GM12872 (cell line): ENCODE results near the gene FOXO3.

Experiments used
- CTCF ChIP-seq: IDR thresholded peaks from 3 replicates; pipeline ENCODE4 v1.5.1; 2011; ENCODE audit warnings: low read depth, mild to moderate bottlenecking, low read length, moderate library complexity; ENCODE audit not compliant: insufficient read depth

The FOXO3 gene

DNA sequence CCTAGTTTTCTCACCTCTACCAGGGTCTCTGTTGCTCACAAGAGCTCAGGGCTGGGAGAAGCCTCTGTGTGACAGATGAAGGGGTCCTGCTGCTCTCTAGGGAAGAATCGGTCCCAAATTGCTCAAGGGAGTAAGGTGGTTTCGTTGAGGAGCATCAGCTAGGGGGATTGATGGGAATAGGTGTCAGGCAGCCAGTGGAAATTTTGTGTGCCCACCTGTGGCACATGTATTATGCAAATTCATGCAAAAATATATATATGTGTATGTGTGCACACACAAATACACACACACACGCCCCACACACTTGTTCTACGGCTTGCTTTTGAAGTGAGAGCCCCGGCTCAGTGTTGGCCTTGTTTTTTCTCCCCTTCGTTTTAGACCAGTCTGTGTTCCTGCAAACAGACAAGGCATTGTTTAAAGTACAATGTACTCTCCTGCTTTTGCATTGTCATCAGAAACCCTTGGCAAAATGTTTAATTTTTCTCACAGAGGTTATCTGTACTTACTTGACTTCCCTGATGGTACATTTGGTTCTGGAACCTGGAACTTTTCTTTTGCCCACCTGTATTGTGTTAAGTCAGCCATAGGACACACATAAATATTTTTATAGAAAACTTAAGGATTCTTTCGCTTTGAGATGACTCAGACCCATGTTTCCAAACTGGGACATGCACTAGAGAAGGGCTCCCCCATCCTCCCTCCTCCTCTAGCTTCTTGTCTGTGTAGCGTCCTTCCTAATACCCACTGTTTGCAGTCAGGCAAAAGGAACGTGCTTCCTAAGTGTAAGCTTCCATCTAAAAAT, 26.7 kb downstream of the FOXO3 start:
- TF ChIP-seq CTCF = no peak

GRCh38 chr6:108588586-108588985, 27.9 kb downstream of the FOXO3 start:
- TF ChIP-seq CTCF = no peak

DNA sequence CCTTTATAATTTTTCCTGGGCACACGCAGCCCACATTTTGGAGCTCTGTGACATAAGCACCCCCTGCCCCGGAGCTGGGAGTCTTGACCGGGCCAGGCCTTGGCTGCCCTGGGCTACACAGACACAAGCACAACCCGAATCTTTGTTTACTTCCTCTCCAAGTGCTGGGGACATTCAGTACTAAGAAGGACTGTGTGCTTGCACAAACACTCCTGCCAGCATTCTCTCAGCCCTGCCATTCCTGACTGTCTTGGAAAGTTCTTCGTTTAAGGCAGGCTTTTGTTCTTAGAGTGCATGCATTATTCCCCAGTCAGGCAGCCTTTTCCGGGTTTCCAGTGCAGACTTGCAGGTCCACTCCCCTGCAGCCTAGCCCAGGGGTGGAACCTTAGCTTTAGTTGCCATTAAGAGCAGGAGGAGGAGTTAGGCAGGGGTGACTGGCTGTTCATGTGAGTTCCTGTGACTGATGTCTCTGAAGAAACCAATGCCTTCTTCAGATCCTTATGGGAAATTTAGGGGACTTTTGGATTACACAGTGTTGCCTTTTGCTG, 28.6 kb downstream of the FOXO3 start:
- TF ChIP-seq CTCF = no peak

DNA sequence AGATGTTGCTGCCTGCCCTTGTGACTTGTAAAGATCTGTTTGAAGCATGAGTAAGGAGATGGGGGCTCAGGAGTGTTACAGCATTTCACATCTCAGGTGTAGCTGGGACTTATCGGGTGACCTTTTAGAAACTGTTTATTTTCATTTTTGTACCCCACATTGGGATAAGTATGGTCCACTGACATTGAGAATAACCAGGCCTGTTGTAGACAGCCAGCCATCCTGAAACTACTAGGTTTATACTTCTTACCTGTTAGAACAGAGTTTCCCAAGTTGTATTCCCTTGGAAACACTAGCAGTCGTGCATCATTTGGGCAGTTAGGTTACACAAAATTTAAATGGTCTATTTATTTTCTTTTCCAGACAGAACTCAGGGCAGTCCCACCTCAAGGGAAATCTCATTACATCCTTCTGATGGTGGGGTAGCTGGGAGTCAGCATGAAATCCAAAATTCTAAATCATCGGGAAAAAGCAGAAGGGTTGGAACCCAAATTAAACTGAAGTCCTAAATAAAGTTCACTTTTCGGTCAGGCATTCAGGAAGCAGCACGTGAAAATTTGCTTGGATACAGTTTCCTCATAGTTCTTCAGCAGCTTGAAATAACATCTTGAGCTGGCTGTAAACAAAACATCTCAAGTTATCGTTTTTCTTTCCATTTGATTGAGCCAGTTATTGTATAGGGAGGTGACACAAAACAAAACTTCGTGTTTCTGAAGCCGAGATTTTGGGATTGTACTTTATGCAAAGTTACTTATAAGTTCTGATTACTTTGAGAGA, 30.5 kb downstream of the FOXO3 start:
- no peak for TF ChIP-seq CTCF

DNA sequence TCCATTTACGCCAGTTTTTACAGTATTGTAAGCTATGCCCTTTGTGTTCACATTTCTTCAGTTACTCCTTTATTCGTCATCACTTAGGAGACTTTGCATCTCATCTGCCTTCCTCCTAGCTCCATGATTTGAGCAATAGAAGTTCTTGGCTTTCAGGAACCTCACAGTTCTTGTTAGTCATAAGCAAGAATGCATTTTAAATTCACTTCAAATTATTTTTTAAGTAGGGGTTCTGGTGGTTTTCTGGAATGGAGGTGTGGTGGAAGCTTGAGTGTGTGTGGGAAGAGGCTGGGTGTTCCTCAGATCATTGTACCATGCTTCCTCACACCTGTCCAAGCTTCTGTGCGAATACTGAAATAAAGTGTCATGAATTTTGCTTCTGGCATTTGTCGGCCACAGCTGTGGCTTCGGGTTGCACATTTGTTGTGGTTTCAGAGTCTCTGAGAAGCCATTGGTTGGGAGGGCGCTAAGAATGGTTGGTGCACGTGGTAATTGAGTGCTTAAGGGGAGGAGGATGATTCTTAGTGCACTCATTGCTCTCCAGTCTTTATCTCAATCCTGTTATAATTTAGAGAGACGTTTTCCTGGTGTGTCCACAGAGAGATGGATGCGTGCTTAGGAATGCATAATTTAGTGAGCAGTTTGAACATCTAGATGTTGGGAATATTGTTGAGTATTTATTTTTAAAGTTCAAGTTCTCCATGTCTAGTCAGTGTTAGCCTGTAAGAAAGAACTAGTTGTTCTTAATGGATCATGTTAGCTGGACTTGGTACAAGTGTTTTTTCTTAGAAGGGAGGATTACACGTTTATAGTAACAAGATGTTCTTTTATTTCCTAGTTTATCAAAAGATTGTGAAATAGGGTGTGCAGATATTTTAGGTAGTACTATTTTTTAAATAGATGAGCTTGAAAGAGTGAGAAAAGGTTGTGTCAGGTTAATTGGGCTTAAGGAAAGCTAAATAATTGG, 31.9 kb downstream of the FOXO3 start:
- TF ChIP-seq CTCF = no peak

DNA sequence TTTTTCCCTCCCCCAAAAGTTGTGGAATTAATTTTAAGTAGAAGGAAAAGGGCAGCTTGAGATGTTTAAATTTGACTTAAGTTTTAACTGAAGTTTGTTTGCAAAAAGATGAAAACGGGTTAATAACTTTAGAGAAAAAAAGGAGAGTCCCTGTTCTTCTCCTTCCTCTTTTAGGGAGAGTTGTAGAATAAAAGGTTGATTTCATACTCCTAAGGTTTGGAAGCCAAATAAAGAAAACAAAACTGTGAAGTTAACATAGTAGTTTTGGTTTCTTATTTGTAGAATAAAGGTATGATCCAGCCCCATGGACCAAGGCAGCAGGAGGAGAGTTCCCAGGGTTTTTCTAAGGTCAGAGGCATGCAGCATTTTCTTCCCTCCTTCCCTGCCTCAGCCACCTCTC, 33.4 kb downstream of the FOXO3 start:
- no peak for TF ChIP-seq CTCF

DNA sequence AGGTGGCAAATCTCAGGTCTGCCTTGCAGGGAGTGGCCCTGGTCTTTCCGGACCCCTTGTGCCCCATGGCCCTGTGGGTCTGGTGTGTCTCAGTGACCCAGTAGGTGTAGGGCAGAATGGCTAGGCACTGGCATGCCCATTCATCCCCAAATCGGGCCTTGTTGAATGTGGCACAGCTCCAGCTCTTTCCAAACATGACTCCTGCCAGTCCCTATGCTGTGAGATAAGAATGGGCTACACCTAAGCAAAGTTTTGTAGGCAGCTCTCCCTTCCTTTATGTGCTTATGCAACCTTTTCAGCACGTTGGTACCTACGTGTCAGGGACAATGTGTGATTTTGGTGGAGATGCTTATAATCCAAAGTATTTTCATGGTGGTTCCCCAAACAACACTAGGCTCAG, 33.9 kb downstream of the FOXO3 start:
- no peak for TF ChIP-seq CTCF
